Ovary (tissue), 3 donors: ENCODE measurements around the gene SF3B4.

Source experiments
- CTCF ChIP-seq, 3 donors: fragments of 450-650 bp in 2 of 3; fragments of 200-600 bp in 1 of 3; IDR thresholded peaks; one replicate each; pipeline versions ENCODE4 v1.5.1 to v1.8.0; 2016 to 2022; ENCODE audit warnings: antibody characterized with exemption in 3 of 3, mild to moderate bottlenecking in 1 of 3
- EP300 ChIP-seq: sonication (generic); formaldehyde crosslinking; IDR thresholded peaks from one replicate; pipeline ENCODE4 v1.6.1; 2017; ENCODE audit warnings: antibody characterized with exemption
- POLR2A ChIP-seq: fragments of 450-650 bp; IDR thresholded peaks from one replicate; pipeline ENCODE4 v1.6.1; 2017; ENCODE audit warnings: antibody characterized with exemption, mild to moderate bottlenecking, moderate library complexity
- donor health status: DM: no; HTN: no; CAD: no.

GRCh38 chr1:149965440-149965839, 37.8 kb upstream of the SF3B4 start:
- no peak for TF ChIP-seq CTCF (IDR thresholded peaks at IDR 0.05)
- no peak for TF ChIP-seq EP300
- TF ChIP-seq POLR2A, result no peak
